Chondrocyte (in vitro differentiated cells): ENCODE data around the gene KIF14. TPM values are rescaled to one million over a fixed set of nuclear protein-coding genes. Genes with fewer than 3 reads are reported as not detected.

Experiments used
- DNase-seq: peaks from one replicate; pipeline ENCODE4 v3.0.0; 2021; ENCODE audit warnings: mixed read lengths, low spot score
- H3K27ac Mint-ChIP-seq: one replicate; pipeline ENCODE4 v1.8.0; 2021; ENCODE audit warnings: mild to moderate bottlenecking, moderate library complexity, mixed read lengths; ENCODE audit not compliant: unreplicated experiment
- H3K27me3 Mint-ChIP-seq: 2 replicates; pipeline ENCODE4 v1.8.0; 2021; ENCODE audit warnings: low read depth, mixed read lengths
- H3K36me3 Mint-ChIP-seq: 2 replicates; pipeline ENCODE4 v1.8.0; 2021; ENCODE audit warnings: low read depth, mixed read lengths
- H3K4me1 Mint-ChIP-seq: 2 replicates; pipeline ENCODE4 v1.8.0; 2021; ENCODE audit warnings: low read depth, mild to moderate bottlenecking, mixed read lengths
- H3K4me3 Mint-ChIP-seq: one replicate; pipeline ENCODE4 v1.8.0; 2021; ENCODE audit warnings: mild to moderate bottlenecking, moderate library complexity, mixed read lengths; ENCODE audit not compliant: unreplicated experiment
- H3K9me3 Mint-ChIP-seq: 2 replicates; pipeline ENCODE4 v1.8.0; 2021; ENCODE audit warnings: low read depth, mixed read lengths
- total RNA-seq: library from RNA; stranded (reverse); gene quantifications from 3 replicates; pipeline ENCODE4 v1.2.1, GENCODE V29; 2021
- TF ChIP-seq, protein P1 (sequence below): fragments of 200-600 bp; sonication (generic); IDR thresholded peaks from 2 replicates; pipeline ENCODE4 v1.5.0; 2021; ENCODE audit warnings: antibody characterized with exemption, mild to moderate bottlenecking, moderate library complexity

Gene KIF14
- total RNA-seq, 1 donor from 2014 or later = 2.0 TPM

DNA sequence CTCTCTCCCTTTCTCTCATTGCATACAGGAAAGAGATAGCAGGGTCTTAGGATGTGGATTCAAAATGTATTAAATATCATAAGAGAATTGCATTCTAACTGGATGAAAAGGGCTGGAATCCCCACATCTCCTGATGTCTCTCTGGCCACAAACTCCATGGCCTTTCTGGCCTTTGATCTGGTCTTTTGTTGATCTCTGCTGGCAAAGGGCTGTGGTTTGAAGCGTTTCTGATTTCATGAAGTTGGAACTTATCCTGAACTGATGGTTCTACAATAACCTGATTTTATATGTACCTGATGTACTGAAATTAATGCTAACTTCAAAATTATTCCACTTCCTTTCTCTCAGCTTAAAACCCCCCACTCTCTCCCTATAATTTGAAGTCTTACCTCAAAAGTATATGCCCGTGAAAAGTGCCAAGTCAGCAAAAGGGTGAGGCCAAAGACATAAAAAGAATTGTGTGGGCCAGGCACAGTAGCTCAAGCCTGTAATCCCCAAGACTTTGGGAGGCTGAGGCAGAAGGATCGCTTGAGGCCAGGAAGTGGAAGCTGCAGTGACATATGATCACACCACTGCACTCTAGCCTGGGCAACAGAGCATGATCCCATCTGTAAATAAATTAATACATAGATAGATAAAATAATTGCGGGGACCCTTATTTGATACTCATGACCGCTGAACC, 6.4 kb upstream of the KIF14 start:
- TF ChIP-seq, protein P1, sequence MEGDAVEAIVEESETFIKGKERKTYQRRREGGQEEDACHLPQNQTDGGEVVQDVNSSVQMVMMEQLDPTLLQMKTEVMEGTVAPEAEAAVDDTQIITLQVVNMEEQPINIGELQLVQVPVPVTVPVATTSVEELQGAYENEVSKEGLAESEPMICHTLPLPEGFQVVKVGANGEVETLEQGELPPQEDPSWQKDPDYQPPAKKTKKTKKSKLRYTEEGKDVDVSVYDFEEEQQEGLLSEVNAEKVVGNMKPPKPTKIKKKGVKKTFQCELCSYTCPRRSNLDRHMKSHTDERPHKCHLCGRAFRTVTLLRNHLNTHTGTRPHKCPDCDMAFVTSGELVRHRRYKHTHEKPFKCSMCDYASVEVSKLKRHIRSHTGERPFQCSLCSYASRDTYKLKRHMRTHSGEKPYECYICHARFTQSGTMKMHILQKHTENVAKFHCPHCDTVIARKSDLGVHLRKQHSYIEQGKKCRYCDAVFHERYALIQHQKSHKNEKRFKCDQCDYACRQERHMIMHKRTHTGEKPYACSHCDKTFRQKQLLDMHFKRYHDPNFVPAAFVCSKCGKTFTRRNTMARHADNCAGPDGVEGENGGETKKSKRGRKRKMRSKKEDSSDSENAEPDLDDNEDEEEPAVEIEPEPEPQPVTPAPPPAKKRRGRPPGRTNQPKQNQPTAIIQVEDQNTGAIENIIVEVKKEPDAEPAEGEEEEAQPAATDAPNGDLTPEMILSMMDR = no peak
- no peak for DNase-seq
- Mint-ChIP-seq H3K4me1 (peaks cover 13% of the 10 kb centered on the region), H3K27ac (no peak overlapping the region), H3K4me3 (no peak overlapping the region), H3K9me3 (no peaks in the 10 kb centered on the region), H3K27me3 (no peaks in the 10 kb centered on the region), H3K36me3 (no peaks in the 10 kb centered on the region)

DNA sequence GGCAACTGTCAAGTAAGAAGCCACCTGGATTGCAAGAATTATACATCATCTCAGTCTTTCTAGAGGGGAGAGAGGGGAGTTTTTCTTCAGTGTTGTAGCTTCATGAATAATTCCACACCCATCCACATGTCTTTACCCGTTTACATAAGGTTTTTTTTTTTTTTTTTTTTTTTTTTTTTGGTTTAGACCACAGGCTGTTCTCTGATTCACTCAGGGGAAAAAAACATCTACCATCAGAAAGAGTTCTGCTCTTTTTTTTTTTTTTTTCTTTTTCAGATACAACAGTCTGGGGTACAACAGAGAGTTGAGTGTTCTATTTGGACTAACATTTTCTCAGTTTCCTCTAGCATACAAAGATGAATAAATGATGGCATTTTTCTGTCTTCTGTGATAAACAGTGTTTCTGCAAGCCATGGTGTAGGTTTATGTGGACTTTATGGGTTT, 4.9 kb upstream of the KIF14 start:
- Mint-ChIP-seq H3K4me1 (peaks cover 13% of the 10 kb centered on the region), H3K27me3 (no peaks in the 10 kb centered on the region), H3K36me3 (no peaks in the 10 kb centered on the region), H3K9me3 (no peaks in the 10 kb centered on the region), H3K27ac (peak overlapping the region; percentile 57), H3K4me3 (no peak overlapping the region)
- TF ChIP-seq, protein P1 = no peak
- DNase-seq = no peak

DNA sequence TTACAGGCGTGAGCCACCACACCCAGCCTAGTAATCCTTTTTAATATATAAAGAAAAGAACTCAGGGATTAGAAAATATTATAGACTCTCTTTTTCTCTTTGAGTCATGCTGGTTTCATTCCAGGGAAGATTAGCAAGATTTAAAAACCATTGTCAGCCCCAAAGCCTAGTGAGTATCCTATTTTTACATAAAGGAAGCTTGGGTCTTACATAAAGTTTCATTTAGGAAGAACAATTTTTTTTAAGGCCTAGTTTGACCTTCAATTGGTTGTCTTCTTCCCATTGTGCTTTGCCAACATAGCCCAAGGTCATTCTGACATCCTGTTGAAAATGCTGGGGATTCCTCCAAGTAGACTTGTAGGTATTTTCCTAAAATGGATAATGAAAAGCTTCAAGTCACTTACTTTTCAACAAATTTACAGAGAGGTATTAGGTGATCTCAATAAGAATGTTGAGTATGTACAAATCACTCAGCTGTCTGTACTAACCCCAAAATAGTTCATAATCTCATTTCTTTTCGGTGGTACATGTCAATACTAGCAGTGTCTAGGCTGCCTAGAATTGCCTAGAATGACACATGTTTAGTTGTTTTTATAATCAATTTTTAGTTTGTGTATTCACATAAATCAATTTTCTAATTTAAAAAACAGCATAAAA, 4.3 kb upstream of the KIF14 start:
- Mint-ChIP-seq H3K27ac (peak overlapping the region; percentile 57), H3K9me3 (no peaks in the 10 kb centered on the region), H3K4me3 (no peak overlapping the region), H3K36me3 (no peaks in the 10 kb centered on the region), H3K4me1 (peaks cover 17% of the 10 kb centered on the region), H3K27me3 (no peaks in the 10 kb centered on the region)
- TF ChIP-seq, protein P1 = no peak
- no peak for DNase-seq

DNA sequence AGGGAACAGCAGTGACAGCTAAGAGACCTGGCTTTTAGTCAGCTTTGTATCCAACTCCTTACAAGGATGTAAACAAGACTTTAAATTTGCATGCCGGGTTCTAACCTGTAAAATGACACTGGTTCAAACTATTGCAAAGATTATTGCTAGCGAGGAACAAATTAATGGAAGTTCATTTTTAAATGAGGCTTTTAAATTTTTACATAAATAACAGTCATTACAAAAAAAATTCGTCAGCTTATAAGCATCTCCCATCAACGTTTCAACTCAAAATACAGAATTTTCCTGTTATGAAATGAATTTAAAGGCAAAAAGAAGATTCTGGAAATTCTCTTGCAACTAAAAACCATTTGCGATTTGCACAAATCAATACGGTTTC, 668 bp downstream of the KIF14 start:
- TF ChIP-seq, protein P1 = no peak
- no peak for DNase-seq
- peak overlapping the region; percentile 94 for H3K4me3 Mint-ChIP-seq
- peak overlapping the region; percentile 87 for H3K27ac Mint-ChIP-seq
- no peaks in the 10 kb centered on the region for H3K27me3 Mint-ChIP-seq
- H3K36me3 Mint-ChIP-seq = no peaks in the 10 kb centered on the region
- peaks cover 9% of the 10 kb centered on the region for H3K4me1 Mint-ChIP-seq
- H3K9me3 Mint-ChIP-seq = no peaks in the 10 kb centered on the region

DNA sequence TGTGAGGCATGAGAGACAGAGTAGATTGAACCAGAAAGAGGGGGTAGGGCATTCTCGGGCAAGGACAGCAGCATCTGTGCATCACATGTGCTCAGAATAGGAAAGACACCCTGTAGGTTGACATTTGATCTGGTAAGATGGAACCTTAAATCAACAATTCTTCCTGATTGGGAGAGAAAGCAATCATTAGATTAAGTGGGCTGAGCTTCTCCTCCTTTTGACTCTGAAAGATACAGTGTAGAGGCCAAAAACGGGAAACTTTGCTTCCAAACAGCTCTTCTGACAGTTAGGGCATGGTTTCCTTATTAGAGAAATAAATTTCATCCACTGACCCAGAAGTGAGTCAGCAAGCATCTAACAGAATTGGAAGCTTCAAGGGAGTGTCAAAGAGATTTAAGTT, 9.7 kb downstream of the KIF14 start:
- Mint-ChIP-seq H3K27me3 (no peaks in the 10 kb centered on the region), H3K9me3 (no peaks in the 10 kb centered on the region), H3K4me3 (no peak overlapping the region), H3K36me3 (peaks cover 1% of the 10 kb centered on the region), H3K4me1 (peaks cover 7% of the 10 kb centered on the region), H3K27ac (peak overlapping the region; percentile 29)
- no peak for DNase-seq
- TF ChIP-seq, protein P1 = no peak
